Endothelial cell of umbilical vein (primary cell): ENCODE data around the gene ARMC5.

ENCODE experiments used
- EZH2 ChIP-seq: IDR thresholded peaks from 2 replicates; pipeline ENCODE4 v1.6.1; 2012; ENCODE audit warnings: borderline replicate concordance, low read depth, mild to moderate bottlenecking, moderate library complexity, low read length, inconsistent platforms; ENCODE audit not compliant: severe bottlenecking
- POLR2A ChIP-seq: IDR thresholded peaks from 2 replicates; pipeline ENCODE4 v1.6.1; 2012; ENCODE audit warnings: low read depth, mild to moderate bottlenecking, control low read depth, low read length
- POLR2AphosphoS5 ChIP-seq: IDR thresholded peaks from 2 replicates; pipeline ENCODE4 v1.6.1; 2012; ENCODE audit warnings: low read depth, mild to moderate bottlenecking, control low read depth, low read length, moderate library complexity; ENCODE audit not compliant: insufficient read depth
- TF ChIP-seq, protein P1 (sequence below), 2 donors: IDR thresholded peaks; 1 replicate in 1 of 2; 2 replicates in 1 of 2; pipeline ENCODE4 v1.5.1; 2011; ENCODE audit warnings: low read length in 2 of 2, mild to moderate bottlenecking in 2 of 2, moderate library complexity in 2 of 2, control low read depth in 1 of 2, inconsistent platforms in 1 of 2, low read depth in 1 of 2; ENCODE audit not compliant: insufficient read depth in 1 of 2; ENCODE audit errors: extremely low read depth in 1 of 2
- TF ChIP-seq, protein P2 (sequence below): IDR thresholded peaks from 2 replicates; pipeline ENCODE4 v1.6.1; 2011; ENCODE audit not compliant: insufficient read depth, insufficient read length

GRCh38 chr16:31461921-31462804 lies 2.9 kb downstream of the ARMC5 start:
- TF ChIP-seq, protein P1, sequence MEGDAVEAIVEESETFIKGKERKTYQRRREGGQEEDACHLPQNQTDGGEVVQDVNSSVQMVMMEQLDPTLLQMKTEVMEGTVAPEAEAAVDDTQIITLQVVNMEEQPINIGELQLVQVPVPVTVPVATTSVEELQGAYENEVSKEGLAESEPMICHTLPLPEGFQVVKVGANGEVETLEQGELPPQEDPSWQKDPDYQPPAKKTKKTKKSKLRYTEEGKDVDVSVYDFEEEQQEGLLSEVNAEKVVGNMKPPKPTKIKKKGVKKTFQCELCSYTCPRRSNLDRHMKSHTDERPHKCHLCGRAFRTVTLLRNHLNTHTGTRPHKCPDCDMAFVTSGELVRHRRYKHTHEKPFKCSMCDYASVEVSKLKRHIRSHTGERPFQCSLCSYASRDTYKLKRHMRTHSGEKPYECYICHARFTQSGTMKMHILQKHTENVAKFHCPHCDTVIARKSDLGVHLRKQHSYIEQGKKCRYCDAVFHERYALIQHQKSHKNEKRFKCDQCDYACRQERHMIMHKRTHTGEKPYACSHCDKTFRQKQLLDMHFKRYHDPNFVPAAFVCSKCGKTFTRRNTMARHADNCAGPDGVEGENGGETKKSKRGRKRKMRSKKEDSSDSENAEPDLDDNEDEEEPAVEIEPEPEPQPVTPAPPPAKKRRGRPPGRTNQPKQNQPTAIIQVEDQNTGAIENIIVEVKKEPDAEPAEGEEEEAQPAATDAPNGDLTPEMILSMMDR (IDR thresholded peaks at IDR 0.05; ENCODE audit: extremely low read depth in 1 of 2, insufficient read depth in 1 of 2, low read depth in 1 of 2, low read length in 2 of 2): no peak
- TF ChIP-seq POLR2A (no peak), EZH2 (no peak), POLR2AphosphoS5 (no peak)
- TF ChIP-seq, protein P2, sequence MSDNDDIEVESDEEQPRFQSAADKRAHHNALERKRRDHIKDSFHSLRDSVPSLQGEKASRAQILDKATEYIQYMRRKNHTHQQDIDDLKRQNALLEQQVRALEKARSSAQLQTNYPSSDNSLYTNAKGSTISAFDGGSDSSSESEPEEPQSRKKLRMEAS: no peak
